NCI-H1436 (cell line): ENCODE results near the gene ZMYND8.

Experiments
- DNase-seq: peaks from one replicate; lab custom pipeline; 2025; lab: John Stamatoyannopoulos, UW

ZMYND8 gene

DNA sequence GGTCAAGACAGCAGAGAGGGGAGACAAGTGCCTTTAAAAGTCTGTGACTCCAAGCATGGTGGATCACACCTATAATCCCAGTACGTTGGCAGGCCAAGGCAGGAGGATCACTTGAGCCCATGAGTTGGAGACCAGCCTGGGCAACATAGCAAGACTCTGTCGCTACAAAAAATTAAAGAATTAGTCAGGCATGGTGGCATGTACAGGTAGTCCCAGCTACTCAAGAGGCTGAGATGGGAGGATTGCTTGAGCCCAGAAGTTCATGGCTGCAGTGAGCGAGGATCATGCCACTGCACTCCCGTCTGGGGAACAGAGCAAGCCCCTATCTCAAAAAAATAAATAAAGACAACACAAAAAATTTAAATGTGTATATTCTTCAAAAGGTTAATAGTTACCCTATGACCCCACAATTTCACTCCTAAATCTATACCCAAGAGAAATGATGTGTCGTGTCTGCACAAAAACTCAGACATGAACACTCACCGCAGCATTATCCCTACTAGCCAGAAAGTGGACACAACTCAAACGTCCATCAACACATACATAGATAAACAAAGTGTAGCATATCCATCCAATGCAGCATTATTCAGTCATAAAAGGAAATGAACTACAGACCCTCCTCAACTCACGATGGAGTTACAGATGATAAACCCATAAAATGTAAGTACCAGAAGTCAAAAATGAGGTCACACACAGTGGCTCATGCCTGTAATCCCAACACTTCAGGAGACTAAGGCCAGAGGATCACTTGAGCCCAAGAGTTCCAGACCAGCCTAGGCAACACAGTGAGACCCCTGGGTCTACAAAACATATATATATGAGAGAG, 23.9 kb downstream of the ZMYND8 start:
- no peak for DNase-seq

DNA sequence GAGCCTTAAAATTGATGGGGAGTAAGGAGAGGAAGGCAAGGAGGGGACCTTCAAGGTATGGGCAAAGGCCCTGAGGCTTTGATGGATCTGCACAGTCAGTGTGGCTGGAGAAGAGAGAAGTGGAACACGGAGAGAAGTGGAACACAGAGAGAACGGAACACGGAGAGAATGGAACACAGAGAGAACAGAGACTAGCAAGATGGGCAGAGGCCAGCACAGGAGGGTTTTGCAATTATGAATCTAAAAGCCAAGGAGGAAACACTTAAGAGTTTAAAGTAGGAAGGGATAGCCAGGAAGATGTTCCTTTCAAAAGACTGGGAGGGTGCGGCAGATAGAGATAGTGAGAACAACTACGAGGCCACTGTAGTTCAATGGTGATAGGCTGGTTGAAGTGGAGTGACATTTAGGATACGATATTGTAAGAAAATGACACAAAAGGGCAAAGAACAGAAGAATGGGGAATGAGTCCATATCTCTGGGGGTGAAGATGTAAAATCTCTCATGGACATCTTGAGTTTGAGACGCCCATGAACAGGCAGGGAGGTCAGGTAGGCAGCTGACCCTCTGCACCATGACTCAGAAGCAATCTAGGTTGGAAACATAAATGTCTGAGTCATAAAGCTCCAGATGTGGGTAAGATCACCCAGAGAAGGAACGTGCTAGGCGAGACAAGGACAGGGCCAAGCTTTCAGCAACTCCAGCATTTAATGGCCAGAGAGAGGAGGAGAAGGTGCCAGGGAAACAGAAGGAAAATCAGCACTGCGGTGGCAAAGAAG, 25.4 kb downstream of the ZMYND8 start:
- no peak for DNase-seq

DNA sequence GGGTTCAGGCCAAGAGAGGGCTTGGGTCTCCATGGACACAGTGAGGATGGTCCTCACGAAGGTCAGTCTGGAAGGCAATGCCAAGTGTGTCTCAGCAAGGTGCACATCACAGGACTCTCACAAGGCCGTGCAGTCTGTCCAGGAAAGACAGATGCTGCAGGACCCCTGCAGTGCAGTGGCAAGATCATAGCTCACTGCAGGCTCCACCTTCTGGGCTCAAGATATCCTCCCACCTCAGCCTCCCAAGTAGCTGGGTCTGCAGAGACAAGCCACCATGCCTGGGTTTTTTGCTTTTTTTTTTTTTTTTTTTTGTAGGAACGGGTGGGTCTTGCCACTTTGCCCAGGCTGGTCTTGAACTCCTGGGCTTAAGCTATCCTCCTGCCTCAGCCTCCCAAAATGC, 26.4 kb downstream of the ZMYND8 start:
- DNase-seq, result no peak

DNA sequence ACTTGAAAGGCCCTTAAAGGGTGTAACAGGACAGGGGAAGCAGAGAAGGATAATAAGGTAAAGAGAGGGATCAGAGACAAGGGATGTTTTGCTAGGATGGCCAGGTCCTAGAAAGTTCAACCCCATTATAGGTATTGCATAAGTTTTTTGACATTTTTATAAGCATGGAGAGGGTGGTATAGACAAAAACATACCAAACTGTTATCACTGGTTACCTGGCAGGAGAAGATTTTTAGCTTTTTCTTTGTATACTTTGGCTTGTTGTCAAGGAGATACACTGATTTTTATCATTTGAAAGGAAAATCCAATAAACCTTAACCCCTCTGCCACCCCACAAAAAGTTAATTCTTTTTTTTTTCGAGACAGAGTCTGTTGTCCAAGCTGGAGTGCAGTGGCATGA, 28.4 kb downstream of the ZMYND8 start:
- no peak for DNase-seq

DNA sequence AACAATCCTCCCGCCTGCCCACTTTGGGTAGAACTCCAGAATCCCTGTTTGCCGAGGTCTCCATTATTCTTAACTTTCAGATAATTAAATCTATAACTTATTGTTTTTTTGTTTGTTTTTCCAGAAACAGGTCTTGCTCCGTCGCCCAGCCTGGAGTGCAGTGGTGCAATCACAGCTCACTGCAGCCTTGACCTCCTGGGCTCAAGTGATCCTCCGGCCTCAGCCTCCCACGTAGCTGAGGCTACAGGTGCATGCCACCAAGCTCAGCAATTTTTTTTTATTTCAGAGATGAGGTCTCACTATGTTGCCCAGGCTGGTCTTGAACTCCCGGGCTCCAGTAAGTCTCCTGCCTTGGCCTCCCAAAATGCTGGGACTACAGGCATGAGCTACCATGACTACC, 28.8 kb downstream of the ZMYND8 start:
- DNase-seq, result no peak

DNA sequence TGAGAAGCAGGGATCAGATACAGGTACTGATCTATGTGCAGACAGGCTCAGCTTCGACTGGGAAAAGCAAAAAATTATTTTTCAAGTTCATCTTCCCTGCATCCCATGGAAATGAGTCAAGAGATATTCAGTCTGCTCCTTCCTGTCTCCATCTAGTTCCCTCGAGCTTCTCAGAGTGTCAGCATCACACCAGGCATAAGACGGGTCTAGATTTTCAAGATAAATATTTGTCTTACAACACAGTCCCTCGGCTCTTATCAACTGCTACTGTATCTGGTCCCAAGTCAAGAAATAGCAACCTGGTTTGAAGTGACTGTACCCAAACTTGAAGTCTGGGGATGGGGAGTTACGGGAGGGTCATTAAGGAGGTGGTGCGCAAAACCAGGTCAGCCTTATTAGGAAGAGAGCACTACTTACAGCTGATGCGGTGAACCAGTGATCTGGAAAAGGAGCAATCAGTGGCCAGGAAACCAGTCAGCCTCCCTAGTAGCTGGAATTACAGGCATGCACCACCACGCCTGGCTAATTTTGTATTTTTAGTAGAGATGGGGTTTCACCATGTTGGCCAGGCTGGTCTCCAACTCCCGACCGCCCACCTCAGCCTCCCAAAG, 29.7 kb downstream of the ZMYND8 start:
- no peak for DNase-seq

DNA sequence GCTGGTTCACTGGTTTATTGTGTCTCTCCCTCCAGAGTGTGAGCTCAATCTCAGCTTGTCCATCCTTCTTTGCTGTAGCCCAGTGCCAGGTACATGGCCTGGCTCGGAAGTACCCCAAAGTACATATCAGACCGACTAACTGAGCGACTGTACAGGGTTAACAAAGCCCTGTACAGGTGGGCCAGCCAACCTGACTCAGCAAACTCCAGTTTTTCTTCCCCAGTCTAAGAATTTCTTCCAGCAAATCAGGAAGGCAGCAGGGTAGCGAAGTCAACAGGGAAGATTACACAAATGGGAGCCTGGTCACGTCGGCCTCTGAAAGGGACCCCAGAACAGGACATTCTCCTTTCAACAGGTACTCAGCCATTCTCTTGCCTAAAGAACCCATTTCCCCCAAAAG, 31.3 kb downstream of the ZMYND8 start:
- no peak for DNase-seq

DNA sequence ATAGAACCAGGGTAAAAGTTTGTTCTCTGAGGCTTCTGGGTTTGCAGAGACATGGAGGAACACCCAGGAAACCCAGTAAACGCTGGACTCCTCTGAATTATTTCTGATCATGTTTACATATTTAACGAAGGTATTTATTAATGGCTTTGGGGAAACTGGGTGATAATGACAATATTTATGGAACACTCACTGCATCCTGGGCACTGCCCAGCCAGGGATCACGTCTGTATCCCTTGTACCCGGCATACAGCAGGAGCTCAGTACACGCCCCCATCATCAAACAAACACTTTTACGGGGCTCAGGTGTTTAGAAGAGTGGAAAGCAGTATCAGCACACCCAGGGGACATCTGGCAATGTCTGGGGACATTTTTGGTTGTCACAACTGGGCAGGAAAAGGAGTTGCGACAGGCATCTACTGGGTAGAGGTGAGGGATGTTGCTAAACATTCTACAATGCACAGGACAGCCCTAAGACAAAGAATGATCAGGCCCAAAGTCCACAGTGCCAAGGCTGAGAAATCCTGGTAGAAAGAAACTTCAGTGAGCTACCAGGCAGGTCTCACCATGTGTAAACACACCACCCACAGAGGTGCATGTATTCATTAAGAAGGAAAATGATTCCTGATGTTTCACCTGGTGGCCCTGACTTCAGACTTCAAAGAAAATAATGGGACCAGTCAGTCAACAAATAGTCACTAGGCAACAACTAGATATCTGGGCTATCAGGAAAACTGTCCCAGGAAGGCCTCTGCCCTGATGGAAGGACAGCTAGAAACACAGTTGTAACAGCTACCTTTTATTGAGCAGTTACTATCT, 35.3 kb downstream of the ZMYND8 start:
- no peak for DNase-seq

DNA sequence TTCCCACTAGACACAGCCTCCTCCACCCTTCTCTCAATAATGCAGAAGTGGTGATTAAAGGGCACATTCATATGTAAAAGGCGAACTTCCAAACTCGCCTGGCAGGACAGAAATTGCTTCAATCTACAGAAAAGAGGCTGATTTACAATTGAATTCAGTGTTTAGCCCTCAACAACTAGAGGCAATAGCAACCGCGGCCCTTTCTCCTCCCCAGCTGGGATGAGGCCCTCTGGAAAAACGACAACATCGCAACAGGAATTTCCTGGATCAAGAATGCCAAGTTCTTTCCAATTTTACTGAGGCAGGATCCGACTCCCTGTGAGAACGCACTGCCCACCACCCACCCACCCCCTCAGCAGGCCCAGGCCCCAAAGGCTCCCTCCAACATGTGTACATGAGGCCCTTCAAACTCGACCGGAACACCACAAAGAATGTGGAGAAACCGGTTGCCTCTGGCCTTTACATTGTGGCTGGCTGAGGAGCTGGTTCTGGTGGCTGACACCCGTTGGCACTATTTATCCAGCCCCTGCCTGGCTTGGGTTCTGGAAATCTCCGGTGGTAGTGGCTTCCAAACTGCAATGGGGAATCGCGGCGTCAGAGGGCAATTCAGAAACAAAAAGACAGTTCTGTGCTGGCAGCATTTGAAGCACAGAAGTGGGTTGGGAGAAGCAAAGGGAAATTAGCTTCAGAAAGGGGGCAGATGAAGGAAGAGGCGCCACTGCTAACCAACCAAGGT, 36.8 kb downstream of the ZMYND8 start:
- no peak for DNase-seq

DNA sequence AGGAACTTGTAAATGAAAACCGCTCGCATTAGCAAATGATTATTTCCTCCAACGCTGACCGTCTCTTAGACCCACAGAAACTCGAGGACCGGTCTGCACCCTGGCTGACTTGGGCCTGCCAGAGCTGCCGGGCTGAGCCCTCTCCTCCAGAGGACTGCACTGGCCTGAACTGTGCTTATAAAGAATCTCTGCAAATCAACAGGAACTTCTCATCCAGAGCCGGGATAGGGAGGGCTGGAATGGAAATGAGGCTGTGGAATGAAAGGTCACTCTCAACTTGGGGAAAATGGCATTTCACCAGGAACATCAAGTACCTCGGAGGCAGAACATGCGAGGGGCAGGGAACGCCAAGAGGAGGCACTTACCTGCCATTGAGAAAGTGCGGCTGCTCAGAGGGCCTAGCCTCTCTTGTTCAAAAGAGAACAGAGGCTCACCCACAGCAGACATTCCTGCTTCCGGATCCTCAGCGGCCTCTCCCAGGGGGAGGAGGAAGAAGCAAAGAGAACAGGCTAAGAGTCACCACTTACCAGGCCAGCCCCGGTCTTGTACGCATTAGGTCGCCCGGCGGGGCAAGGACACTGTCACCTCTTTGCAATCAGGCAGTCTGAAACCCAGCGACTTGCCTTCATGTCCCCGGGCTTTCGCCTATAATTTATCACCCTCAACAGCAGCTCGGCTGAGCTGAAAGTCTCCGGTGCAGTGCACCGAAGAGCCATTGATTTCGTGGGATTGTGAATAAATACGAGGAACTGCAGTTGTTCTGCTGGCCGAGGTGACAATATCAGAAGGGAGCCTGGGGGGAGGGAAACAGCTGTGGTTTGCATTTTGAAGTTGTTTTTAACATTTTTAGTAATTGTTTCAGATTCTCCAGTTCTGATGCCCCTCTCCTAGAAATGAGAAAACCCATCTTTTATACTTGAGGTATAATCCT, 37.6 kb downstream of the ZMYND8 start:
- no peak for DNase-seq

DNA sequence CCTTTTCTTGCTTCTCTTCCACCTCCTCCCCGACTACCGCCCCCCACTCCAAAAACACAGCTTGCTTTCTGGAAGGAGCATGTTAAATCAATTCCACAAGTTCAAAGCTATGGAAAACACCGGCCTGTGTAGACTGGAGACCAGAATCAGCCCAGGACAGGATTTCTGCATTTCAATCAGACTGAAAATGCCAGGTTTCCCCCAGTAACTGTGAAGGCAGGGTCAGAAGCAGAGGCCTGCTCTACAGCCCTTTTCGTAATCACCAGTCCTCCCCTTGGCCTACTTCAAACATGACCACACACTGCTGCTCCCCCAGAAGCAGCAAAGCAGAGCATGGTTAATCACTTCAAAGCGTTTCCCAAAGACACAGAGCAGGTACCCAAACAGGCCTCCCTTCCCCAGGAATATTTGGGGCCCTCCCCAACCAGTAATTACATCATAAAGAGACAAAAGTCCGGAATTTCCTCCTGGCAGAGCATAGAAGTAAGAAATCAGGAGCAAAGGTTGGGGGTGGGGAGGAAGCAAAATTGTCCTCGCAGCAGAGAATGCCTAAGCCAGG, 38.4 kb downstream of the ZMYND8 start:
- no peak for DNase-seq

DNA sequence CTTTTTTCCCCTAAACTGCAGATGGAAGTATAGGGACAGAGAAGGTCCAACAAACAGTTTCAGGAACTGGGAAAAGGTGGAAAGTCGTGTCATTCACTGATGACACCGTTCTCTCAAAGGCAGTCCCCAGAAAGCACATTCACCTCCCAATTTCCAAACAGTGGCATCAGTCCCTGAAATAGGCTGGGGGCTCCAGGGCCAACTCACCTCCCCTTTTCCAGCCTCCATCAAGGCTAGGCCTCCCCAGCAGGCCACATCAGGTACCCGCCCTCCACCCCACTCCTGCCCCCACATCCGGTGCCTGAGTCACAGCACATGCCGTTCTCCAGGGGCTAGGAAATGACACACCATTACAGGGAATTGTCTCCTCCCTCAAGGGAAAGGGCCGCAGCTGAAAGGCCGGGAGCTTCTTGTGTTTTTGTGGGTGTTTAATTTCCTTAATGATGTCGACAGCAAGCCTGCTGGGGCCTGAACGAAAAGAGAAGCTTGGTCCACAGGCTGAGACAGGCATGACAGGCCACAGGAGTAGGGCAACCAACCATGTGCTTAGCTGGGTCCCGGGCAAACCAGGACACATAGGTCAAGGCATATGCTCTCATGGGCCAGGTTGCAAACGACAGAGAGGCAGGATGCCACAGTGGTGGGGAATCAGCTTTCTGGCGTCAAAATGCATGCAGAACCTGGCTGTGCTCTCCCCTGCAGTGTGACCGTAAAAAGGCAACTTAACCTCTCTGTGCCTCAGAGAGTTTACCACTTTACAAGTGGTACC, 39.2 kb downstream of the ZMYND8 start:
- peak; percentile 84 for DNase-seq

DNA sequence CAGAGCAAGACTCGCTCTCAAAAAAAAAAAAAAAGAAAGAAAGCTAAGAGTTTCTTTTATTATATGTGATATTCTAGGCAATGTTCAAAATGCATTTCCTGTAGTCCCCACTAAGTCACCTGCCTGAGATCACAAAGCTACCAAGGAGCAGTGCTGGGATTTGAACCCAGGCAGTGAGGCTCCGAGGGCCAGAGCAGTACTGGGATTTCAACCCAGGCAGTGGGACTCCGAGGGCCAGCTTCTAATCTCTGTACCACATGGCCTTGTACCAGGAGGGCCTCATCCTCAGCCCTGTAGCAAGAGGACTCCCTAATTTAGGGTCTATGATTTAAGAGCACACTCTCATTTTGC, 39.7 kb downstream of the ZMYND8 start:
- no peak for DNase-seq

DNA sequence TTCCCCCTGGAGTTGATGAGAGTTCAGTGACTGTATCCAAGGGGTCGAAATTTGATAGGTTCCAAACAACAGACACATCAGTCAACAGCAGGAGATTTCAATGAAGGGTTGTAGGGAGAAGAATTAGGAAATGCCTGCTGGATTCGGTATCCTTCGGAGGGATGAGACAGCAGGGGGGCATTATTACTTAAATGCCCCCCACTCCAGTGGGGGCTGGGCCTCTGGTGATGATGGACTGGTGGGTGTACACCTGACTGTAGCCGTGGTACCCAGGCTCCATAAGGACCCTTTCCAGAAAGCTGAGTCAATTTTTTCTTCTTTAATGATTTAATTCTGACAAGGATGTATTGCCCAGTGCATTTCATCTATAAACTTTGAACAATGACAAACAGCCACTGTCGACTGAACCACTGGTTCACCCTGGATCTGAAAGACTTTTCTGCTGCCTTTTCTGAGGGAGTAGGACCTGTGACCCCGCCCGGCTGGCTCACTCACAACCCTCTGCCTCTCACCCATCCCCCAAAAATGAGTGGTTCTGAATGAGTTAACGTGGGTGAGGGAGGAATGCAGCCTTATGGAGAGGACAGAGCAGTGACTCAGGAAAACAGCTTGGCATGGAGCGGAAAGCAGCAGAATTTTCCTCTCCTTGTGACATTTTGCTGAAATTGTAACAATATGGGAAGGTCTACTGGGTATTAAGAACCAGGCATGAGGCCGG, 41.0 kb downstream of the ZMYND8 start:
- peak; percentile 36 for DNase-seq

DNA sequence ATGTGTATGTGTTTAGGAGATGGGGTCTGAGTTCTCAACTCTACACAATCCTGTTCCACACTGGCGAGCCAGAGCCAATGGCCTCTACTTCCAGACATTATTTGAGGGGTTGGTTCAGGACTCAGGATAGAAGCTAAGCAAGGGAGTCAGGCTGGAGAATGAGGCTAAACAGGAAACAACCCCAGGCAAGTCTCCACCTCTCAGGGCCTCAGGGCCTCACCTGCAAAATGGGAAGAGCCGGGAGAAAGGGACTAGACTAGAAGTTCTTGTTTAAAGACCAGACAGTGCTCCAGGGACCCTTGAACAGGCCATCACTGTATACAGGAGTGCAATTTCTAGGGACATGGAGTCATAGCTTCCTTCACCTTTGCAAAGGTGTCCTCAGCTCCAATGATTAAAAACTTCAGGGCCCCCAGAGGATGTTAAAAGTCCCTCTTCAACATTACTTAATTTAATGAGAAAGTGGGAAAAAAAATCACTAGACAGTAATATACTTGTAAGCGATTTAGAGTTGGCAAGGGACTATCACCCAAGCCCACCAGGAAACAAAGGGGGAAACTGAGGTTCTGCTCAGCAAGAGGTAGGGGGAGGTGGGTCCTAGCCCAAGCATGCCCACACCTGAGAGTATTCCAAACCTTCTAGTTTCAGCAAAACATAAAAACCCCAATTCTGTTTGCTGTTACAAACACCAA, 41.7 kb downstream of the ZMYND8 start:
- no peak for DNase-seq

DNA sequence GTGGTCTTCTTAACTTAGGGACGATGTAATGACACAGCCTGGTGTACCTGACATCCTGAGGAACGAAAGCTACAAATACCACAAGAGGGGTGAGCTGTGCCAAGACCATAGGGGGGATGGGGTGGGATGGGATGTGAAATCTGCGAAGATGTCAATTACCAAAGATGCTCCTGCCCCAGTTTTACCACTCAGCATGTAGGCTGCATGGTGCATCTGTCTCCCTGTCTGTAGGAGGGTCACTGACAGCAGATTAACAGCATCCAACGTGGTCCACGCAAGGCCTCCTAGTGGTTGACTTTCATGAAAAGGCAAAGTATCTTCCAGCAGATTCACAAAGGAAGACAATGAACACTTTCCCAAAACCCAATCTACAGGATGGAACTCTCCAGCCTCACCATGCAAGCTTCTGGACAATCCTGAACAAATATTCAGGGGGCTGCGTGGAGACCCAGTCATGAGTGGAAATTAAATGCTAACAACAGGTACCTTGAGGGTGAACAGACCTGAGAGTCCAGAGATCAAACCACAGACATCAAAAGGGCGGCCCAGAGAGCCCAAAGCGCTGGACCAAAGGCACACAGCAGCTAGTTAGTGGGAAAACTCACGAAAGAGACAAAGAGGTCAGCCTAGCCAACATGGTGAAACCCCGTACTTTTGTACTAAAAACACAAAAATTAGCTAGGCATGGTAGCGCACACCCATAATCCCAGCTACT, 44.4 kb downstream of the ZMYND8 start:
- no peak for DNase-seq

DNA sequence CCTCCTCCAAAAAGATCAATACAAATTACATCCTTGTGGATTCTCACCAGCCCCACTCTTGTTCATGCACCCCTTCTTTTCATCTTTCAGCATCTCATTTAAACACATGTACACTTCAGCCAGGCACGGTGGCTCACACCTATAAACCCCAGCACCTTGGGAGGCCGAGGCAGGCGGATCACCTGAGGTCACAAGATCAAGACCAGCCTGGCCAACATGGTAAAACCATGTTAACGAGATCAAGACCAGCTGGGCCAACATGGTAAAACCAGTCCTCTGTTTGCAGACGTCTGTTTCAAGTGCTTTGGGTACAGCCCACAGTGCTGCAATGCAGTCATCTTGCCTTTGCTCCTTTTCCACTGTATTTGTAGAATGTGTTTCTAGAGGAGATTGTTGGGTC, 45.3 kb downstream of the ZMYND8 start:
- DNase-seq, result no peak
